ENCODE results near the gene RPL5.

RPL5 gene

GRCh38 chr1:92855236-92855635 is 23.4 kb downstream of the RPL5 start:
- DNase-seq (ENCODE audit: low read depth in 2 of 2), result no peak

DNA sequence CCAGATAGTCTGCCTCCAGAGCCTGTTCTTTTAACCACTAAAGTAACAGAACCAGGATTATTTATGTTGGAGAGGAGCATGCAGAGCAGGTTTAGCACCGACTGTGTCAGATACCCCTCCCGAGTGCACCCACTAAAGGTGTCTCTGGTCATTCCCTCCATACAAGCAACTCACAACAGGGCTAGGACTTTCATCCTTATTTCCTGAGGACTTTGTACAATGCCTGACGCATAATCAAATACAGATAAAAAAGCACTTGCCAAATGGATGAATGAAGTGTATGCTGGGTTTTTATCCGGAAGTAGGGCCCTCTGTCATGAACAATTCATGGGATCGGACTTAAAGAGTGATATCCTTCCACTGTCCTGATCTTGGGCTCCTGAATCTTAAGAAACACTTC is 26.0 kb downstream of the RPL5 start:
- DNase-seq (ENCODE audit: low read depth in 2 of 2), result no peak

- DNase-seq (ENCODE audit: low read depth in 2 of 2), result peak in 1 of 2 donors; percentile 36
Observed at GRCh38 chr1:92858564-92859399, 26.9 kb downstream of the RPL5 start.

- DNase-seq (ENCODE audit: low read depth in 2 of 2), result no peak
Observed at GRCh38 chr1:92859400-92860039, 27.7 kb downstream of the RPL5 start.

- DNase-seq (ENCODE audit: low read depth in 2 of 2), result no peak
Observed at GRCh38 chr1:92862605-92863004, 30.8 kb downstream of the RPL5 start.

GRCh38 chr1:92864131-92864530 is 32.3 kb downstream of the RPL5 start:
- no peak for DNase-seq (ENCODE audit: low read depth in 2 of 2)

GRCh38 chr1:92870591-92870990 is 38.8 kb downstream of the RPL5 start:
- DNase-seq (ENCODE audit: low read depth in 2 of 2), result no peak

DNA sequence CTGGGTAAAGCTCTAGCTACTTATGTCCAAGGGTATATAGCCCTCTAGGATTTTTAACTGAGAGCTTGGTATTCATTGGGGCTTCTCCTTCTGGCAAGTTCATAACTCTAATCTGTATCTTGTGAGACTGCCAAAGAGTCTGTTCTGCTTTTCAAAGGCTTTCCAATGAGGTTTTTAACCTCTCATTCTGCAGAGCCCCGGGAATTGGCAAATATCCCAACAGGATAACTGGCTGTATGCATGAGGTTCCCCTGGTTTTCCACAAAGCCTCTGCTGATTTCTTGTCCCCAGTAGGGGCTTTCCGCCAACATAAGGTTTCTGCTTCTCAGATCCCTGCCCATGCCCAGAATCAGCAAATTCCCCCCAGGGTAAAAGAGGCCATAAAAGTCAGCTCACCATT is 40.9 kb downstream of the RPL5 start:
- no peak for DNase-seq (ENCODE audit: low read depth in 2 of 2)

GRCh38 chr1:92874987-92875386 is 43.1 kb downstream of the RPL5 start:
- DNase-seq (ENCODE audit: low read depth in 2 of 2), result no peak

DNA sequence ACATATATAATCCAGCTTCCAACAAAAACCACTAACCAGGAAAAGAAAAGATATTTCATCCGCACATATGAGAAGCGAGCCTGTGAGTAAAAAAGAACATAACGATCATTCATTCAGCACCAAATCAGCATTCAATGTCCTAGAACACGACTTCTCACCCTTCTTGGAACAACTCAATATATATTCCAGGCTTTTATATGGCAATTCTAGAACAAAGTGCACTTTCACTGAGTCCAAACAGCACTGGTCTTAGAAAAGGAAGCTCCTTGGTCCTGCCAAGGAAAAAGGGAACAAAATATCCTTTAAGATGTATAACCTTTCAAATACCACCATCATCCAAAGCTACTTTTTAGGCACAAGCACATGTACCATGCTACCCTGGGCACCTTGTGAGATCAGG is 44.5 kb downstream of the RPL5 start:
- DNase-seq (ENCODE audit: low read depth in 2 of 2), result no peak

DNA sequence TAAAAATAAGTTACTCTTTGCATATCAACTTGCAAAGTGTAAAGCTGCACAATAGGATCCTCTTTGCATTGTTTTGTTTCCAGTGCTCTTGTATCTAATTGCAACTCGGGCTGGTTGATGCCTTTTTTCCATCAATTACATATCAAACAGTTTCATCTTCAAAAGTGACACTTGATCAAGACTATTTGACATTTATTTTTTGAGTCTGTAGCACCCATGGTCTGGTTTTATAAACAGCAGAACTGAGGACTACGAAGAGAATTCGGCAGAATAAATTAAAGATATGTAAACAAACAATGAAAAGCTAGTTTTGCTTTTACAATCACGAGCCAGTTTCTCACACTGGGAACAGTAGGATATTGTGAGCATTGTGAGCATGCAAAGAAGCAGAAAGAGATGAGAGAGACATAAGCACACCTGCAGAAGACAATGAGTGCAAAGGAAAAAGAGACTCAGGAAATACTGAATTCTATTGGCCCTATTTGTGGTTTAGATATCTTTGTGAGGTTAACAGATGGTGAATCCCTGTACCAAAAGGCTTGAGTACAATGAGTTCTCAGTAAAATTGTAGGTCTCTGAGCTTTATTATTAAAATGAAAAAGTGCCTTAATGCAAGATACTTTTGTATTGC is 45.4 kb downstream of the RPL5 start:
- DNase-seq (ENCODE audit: low read depth in 2 of 2), result no peak

GRCh38 chr1:92877792-92878191 is 46.0 kb downstream of the RPL5 start:
- DNase-seq (ENCODE audit: low read depth in 2 of 2), result no peak

DNA sequence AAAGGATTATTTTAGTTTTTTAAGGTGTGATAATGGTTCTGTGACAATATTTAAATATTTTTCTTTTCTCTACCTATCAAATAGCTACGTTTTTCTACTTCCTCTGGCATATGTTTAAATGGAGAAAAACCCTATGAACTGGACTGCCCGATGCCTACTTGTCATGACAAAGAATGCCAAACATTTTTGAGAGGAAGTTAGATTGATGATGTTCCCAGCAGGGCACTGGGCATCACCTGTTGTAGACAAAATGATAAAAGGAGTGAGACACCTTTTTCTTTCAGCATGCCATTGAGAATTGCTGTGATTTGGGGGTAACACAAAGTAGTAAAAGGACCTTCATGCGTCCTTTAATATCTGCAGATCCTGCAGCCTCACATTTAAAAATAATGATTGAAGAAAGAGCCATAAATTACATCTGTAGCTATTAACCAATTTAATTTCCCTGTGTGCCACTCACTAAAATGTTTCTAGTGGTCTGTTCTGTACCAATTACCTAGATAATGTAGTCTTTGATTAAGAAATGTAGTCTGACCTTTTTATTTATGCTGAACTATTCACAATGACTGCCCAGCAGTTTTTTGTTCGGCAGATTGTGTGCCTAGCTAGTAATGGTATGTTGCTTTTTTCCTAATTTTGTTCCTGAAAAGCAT is 47.6 kb downstream of the RPL5 start:
- no peak for DNase-seq (ENCODE audit: low read depth in 2 of 2)

GRCh38 chr1:92881391-92881790 is 49.6 kb downstream of the RPL5 start:
- DNase-seq (ENCODE audit: low read depth in 2 of 2), result no peak

DNA sequence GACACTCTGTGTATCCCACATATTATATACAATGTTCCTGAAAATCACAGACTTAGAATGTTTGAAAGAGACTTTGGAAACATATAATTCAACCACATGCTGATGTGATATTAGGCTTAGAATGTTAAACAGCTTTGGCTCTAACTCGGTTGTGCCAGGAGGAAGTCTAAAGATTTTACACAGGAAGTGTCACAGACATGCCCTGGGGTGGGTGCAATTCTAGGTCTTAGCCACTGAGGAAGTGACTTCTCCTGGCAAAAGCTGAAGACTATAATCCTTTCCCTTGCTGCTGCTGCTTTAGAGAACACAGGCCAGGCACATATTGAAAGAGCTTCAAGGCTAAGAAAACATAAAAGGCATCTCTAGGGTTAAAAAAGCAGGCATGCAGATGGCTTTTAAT is 51.0 kb downstream of the RPL5 start:
- peak in 1 of 2 donors; percentile 4 for DNase-seq (ENCODE audit: low read depth in 2 of 2)

- no peak for DNase-seq (ENCODE audit: low read depth in 2 of 2)
Observed at GRCh38 chr1:92883297-92883696, 51.5 kb downstream of the RPL5 start.

DNA sequence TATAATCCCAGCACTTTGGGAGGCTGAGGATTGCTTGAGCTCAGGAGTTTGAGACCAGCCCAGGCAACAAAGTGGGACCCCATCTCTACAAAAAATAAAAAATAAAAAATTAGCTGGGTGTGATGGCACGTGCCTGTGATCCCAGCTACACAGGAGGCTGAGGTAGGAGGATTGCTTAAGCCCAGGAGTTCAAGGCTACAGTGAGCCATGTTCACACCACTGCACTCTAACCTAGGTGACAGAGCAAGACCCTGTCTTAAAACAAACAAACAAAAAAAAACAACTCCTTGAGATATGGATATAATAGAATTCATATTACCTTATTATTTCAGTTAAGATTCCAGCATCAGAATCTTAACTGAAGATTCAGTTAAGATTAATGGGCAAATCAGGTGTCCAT is 52.4 kb downstream of the RPL5 start:
- no peak for DNase-seq (ENCODE audit: low read depth in 2 of 2)

DNA sequence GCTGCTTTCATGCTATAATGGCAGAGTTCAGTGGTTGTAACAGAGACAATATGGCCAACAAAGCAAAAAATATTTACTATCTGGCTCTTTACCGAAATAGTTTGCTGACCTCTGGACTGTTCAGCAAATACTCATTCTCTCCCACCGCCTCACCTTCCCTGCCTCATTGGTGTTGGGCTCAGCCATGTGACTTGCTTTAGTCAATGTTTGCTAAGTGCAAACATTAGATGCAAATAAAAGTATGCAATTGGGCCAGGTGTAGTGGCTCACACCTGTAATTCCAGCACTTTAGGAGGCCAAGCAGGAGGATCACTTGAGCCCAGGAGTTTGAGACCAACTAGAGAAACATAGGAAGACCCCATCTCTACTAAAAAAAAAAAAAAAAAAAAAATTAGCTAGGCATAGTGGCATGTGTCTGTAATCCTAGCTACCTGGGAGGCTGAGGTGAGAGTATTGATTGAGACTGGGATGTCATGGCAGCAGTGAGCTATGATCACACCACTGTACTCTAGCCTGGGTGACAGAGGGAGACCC is 55.1 kb downstream of the RPL5 start:
- DNase-seq (ENCODE audit: low read depth in 2 of 2), result no peak

DNA sequence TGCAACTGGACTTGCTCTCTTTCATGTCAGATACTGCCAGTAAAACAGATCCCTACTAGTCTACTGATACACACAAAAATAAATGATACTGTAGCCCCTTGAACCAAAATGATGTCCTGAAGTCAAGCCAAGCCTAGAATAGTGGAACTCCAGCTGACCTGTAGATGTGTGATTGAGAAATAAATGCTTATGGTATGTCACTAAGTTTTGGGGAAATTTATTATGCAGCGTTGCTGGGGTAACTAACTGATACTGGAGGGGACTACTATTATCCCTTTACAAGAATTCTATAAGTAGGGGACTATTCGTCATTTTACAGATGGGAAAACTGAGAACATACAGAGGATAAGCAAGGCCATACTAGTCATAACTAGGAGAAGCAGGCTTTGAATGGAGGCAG is 55.6 kb downstream of the RPL5 start:
- DNase-seq (ENCODE audit: low read depth in 2 of 2), result no peak

All from stimulated activated CD4-positive, alpha-beta T cell treated with anti-CD3 and anti-CD28 coated beads, Interleukin-15, amount 100 ng/mL, for 48 hours (primary cell).